COLO668 (cell line): ENCODE data around the gene VTI1B.
"Not testable (repeated sequence)": the region's sequence is repeated elsewhere in the genome, so short reads cannot be mapped to it uniquely, and the experiment has no call there.

ENCODE experiments used
- DNase-seq: peaks from one replicate; lab custom pipeline; 2025; ENCODE audit not compliant: unreplicated experiment; lab: John Stamatoyannopoulos, UW

Gene VTI1B, protein sequence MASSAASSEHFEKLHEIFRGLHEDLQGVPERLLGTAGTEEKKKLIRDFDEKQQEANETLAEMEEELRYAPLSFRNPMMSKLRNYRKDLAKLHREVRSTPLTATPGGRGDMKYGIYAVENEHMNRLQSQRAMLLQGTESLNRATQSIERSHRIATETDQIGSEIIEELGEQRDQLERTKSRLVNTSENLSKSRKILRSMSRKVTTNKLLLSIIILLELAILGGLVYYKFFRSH

DNA sequence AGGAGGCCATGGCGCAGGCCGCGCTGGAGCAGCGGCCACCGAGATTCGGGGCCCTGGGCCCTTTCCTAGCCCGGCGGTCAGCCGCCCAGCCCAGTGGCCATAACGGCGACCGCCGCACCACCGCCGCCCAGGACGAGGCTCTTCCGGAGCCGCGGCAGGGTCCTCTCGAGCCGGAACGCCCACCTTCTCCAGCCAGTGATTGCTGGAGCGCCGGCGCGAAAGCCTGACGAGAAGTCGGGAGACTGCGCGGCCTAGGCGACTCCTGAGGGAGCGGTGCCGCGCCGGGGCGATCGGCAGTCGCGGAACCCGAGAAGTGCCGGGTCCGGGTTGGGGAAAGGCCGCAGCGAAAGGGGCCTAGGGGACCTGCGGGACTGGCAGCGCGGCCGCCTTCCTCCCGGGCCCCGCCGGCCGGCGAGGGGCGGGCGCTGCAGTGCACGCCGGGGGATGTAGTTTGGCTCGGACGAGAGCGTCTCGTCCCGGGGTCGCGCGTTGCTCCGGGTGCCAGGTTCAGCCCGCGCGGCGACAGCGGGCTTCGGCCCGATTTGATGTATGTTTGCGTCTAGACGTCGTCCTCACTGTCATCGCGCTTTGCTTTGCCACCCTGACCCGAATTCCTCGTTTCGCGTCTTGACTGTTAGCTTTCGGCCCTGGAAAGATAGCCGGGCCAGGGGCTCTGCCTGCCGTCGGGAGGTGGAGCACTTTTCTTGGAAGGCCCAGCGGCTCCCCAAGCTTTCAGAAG lies at the start of gene VTI1B:
TSS of gene VTI1B (minus strand) at position 153 of the 739 bp plus-strand sequence. CDS start at position 10, 143 bp downstream.
- peak; percentile 90 for DNase-seq

DNA sequence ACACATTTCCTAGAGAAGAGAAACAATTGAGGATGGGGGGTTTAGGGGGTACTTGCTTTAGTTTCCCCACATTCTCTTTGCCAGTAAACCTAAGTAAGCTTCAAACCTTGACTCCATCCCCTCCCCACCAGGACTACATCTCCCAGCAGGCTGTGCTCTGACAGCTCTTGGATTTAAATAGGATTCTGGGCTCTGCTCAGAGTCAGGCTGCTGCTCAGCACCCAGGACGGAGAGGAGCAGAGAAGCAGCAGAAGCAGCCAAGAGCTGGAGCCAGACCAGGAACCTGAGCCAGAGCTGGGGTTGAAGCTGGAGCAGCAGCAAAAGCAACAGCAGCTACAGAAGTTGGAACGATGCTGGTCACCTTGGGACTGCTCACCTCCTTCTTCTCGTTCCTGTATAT lies 47.9 kb upstream of the VTI1B start:
- no peak for DNase-seq

DNA sequence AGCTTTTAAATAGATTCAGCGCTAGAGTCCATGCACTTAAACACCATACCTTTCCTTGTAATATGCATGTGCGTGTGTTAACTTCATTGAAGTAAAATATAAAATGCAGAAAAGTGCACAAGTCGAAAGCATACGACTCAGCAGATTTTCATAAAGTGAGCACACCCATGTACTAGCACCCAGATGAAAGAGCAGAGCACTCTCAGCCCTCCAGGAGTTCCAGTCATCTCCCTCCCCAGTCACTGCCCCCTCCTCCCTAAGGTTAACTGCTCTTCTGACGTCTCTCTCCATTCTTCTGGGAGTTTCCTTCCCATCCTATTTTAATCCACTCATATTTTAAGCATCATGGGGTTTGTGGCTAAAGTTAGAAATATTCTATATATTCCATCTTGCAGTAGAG lies 47.4 kb upstream of the VTI1B start:
- no peak for DNase-seq

DNA sequence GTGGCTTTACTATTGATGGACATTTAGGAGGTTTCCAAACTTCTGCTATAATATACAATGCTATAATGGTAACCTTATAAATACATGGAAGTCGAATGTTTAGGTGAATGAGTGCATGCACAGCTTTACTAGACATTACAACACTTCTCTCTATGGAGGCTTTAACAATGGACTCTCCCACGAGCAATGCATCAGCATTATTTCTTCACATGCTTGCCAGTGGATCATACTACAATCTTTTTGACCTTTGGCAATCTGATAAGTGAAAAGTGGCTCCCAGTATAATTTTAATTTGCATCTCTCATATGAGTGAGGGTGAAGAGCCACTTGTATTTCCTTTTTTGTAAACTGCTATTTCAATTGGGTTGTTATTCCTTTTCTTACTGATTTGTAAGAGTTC lies 45.4 kb upstream of the VTI1B start:
- DNase-seq = no peak

DNA sequence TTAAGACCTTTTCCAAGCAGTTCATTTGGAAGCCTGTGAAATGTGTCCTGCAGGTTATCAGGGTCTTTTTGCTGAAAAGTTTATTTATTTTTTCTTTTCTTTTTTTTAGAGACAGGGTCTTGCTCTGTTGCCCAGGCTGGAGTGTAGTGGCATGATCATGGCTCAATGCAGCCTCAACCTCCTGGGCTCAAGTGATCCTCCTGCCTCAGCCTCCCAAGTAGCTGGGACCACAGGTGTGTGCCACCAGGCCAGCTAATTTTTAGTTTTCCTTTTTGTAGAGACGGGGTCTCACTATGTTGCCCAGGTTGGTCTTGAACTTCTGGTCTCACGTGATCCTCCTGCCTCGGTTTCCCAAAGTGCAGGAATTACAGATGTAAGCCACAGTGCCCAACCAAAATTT lies 45.0 kb upstream of the VTI1B start:
- DNase-seq = not testable (repeated sequence)

DNA sequence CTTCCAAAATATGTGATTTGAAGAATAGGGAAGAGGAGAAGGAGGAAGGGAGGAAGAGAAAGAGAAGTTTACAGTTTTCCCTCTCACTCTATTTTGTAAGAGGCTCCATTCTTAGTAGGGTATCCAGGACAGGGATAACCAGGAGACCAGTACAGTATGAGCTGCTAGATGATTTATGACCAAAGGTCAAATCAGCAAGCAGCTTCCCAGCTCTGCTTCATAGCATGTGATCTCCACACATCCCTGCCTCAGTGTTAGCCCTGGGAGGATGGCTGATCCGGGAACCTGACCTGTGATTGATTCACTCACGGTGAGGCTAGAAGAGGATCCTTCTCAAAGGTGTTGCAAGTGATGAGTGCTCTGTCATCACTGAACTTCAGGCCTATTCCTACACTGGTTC lies 43.8 kb upstream of the VTI1B start:
- no peak for DNase-seq

DNA sequence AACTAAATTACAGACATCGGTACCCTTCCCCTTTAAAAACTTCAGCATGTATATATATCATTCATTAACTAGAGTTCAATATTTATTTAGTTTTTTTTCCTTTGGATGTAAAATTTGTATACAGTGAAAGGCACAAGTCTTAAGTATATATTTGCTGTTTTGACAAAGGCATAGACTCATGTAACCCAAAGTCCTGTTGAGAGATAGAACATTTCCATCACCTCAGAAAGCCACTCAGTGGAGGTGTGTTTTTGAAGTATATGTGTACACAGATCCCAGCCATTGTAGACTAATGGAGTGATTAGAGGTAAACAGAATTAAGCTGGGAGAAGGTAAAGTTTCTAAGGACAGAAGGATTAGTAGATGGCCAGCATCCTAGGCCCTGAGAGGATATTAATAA lies 42.6 kb upstream of the VTI1B start:
- DNase-seq = no peak

DNA sequence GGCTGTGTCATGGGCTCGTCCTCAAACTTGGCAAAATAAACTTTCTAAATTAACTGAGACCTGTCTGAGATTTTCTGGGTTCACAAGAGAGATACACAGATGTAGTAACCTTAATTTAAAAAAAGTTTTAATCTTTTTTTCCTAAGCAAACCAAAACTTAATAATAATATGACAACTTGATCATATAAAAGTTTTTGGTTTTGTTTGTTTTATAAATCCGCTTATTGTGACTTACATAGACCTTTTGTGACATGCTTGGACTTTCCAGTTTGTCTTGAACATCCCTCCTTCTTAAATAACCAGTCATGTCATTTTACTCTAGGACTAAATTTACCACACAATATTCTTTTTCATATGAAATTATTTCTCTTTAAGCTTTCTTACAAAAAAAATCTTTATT lies 35.8 kb upstream of the VTI1B start:
- no peak for DNase-seq

DNA sequence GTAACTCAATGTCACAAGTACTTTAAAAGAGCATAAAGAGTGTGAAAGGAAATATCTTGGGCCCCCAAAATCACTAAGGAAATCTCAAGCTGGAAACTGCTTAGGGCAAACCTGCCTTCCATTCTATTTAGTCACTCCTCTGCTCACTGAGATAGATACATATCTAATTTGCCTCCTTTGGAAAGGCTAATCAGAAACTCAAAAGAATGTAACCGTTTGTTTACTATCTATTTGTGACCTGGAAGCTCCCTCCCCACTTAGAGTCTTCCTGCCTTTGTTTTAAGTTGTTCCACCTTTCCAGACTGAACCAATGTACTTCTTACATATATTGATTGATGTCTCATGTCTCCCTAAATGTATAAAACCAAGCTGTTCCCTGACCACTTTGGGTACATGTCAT lies 35.4 kb upstream of the VTI1B start:
- not testable (repeated sequence) for DNase-seq

DNA sequence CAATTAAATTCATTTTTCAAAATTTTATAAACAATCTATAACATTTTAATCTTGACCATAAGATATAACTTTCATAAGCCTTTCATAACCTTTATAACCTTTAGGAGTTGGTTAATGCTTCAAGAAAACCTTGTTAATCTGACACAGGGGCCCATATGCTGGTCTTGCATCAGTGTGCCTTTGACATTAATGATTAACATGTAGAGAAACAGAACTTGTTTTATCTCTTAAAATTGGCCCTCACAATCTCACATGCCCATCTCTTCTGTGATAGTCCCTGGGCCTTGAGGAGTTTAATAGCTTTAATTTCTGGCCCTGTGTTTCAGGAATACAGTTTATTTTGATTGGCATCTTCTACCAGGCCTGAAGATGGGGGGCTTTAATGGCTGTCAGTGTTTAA lies 34.9 kb upstream of the VTI1B start:
- DNase-seq = not testable (repeated sequence)

DNA sequence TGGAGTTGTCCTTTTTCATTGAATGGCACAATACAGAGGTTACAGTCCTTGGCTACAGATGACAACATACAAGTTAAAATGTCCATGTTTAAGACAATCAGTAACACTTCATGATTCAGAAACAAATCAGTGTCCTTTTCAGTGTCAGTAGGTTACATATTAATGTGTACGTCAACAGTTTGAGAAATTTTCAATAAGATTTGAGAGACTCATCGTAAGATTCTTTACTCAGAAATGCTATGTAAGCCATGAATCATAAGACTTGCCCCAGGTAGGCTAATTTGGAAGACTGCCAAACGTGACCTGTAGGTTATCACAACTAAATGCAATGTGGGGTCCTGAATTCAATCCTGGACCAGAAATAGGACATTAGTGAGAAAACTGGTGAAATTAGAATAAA lies 30.8 kb upstream of the VTI1B start:
- DNase-seq = no peak

DNA sequence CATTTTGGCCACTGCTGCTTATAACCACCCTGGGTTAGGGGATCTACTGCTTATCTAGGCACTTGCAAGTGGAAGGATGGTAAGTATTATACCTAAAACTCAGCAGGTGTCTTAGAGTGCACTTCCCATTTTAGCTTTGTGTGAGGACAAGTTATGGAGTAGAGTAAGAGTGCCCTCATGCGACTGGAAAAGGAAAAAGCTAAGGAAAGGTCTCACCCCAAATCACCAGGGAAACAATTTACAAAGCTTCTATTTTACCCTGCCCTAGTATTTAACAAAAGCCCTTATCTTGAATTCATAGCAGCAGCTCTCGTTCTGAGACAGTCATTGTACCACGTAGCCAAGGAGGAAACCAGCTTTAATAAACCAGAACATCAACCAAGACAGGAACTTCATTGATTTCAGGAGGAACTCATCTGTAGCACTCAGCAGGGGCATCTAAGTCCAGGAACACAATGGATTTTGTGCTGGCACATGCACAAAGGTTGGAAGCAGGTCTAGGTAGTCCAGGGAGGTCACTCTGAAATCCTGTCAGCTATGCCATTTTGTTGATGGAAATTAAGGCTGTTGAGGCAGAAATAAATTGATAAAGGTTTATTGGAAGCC lies 30.2 kb upstream of the VTI1B start:
- peak; percentile 40 for DNase-seq

DNA sequence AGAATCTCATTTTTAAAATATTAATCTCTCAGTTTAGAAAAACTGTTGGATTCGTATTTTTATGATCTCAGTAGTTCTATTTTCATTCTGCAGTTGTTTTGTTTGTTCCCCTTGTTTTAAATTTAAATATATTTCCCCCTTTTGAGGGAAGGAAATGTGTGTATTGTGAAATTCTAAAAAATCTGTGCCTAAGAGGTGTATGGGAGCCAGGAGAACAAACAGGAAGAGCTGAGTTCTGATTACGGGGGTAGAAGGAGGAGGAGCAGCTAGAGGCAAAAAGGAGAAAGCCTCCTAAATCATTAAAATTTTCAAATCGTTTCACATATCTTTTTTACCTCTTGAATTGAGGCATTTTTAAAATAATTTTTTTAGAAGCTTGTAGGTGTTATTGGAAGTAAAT lies 29.6 kb upstream of the VTI1B start:
- DNase-seq = no peak

DNA sequence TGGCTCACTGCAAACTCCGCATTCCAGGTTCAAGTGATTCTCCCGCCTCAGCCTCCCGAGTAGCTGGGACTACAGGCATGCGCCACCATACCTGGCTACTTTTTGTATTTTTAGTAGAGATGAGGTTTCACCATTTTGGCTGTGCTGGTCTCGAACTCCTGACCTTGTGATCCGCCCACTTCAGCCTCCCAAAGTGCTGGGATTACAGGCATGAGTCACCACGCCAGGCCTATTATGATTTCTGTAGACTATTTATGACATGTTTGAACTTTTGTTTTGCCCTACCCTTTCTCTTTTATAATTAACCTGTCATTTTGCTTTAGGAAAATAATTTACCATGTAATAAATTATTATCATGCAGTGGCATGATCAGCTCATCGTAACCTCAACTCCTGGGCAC lies 27.1 kb upstream of the VTI1B start, which contains the start of gene RDH12:
TSS of gene RDH12 (plus strand) at position 395 of the 400 bp plus-strand sequence. CDS start 20,757 bp downstream, outside the sequence.
- not testable (repeated sequence) for DNase-seq

DNA sequence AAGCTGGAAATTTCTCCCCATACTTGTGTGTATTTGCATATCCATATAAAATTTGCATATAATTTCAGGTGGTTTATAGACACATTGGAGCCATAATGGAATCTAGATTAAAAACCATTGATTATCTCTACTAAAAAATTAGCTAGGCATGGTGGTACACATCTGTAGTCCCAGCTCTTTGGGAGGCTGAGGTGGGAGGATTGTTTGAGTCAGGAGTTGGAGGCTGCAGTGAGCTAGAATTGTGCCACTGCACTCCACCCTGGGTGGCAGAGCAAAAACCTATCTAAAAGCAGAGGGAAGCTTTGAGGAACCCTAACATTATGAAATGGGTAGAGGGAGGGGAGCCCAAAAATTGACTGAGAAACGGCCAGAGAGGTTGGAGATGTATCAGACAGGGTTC lies 23.7 kb upstream of the VTI1B start:
- DNase-seq = no peak

DNA sequence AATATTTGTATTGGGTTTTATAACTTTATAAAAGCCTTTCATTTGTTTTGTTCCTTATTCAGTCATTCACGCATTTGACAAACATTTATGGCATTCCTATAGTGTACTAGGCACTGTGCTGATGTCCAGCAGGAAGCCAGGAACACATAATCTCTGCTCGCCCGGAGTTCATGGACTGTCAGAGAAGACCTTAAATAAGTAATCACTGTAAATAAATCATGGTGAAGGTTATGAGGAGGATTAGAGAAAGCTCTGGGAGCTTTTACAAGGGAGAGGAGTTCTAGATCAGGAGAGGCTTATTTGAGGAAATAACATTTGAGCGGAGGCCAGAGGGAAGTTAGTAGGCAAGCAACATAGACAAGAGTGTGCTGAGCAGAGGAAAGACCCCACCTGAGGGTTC lies 22.6 kb upstream of the VTI1B start:
- no peak for DNase-seq

DNA sequence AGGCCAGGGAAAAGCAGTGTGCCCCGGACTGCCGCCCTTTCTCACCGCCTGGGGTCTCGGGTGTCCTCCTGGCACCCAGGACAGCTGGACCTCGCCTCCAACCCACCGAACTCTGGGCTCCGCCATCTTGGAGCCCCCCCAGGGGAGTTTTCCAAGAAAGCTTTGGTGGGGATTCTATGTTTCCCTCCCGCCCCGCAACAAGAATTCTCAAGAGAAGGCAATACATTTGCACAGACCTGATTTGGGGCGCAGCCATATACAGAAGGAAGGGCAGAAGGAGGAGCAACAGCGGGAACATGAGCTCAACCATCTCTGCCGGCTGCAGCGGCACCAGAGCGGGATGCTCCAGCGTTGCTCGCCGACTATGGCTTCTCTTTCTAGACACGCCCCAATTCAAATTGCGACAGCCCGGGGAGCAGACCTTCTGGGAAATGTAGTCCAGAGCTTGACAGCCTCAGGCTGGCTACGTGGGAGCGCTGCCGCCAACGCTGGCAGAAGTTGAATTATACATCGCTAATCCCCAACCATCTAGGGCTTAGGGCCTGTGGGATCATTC lies 21.0 kb upstream of the VTI1B start, which contains the start of gene RDH11:
TSS of gene RDH11 (minus strand) at position 371 of the 556 bp plus-strand sequence. CDS start at position 310, 61 bp downstream.
- peak; percentile 91 for DNase-seq

DNA sequence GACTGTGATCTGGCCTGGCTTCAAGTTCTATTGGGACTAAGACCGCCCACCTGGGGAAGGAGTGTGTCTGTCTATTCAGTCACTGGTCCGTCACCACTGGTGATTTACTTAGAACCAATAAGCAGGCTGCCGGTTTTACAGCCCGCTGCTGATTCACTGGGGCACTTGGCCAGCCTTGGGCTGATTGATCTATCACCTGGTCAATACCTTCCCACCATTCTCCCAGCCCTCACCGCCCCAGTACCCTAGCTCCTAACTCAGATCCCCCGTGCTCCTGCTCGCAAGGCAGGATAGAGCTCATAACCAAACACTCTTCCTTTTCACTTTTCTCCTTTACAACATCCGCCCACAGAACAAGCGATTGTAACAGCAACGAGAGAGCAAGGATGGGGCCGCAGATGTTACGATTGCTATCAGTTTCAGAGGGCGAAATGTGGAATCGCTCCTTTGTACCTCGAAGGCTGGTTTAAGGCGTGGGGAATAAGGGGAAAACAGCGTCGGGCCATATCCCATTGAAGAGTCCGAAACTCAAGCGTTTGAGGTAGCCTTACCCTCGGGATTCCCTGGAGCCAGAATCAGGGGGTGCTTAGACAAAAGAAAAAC lies 20.5 kb upstream of the VTI1B start:
- peak; percentile 78 for DNase-seq

DNA sequence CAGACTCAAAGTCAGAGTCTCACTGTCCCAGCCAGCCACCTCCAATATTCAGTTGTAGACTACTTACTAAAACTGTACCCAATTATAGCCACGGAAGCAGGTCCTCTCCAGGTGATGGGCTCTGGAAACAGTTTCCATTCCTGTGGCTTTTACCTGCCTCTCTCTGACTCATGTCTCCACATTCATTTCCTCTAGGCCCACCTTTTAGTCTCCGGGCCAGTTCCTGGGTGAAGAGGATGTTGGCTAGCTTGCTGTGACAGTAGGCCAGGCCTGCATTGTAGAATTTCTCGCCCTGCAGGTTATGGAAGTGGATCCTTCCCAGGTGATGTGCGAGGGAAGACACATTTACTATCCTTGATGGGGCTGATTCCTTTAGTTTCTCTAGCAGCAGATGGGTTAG lies 15.6 kb upstream of the VTI1B start:
- DNase-seq = no peak

DNA sequence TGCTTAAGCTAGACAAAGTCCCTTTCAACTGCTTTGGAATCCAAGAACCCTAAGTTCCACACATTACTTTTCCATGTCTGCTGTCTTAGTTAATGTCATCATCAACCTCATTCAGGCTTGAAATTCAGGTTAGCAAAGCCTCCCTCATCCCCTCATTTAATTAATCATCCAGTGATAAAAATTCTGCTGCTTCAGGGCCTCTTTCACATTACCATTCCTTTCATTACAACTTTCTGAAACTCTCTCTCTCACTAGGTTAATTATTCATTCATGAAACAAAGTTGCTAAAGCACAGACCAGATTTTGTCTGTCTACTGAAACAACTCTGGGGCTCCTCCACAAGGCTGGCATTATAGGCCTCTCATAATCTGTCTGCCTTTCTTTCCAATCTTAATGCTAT lies 9.4 kb upstream of the VTI1B start:
- no peak for DNase-seq

DNA sequence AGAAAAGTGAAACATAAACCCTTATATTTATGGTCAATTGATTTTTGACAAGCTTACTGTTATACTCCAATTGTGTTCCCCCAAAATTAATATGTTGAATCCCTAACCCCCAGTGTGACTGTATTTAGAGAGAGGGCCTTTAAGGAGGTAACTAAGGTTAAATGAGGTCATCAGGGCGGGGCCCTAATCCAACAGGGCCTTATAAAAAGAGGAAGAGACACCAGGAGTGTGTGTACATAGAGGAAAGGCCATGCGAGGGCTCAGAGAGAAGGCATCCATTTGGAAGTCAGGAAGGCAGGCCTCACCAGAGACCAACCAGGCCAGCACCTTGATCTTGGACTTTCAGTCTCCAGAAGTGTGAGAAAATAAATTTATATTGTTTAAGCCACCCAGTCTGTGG lies 6.5 kb upstream of the VTI1B start:
- DNase-seq = no peak
